Stimulated activated CD8-positive, alpha-beta memory T cell treated with anti-CD3 and anti-CD28 coated beads, Interleukin-4, amount 100 ng/mL, for 1 hour (primary cell): ENCODE data around the gene SSX4.
"Not testable (repeated sequence)": the region's sequence is repeated elsewhere in the genome, so short reads cannot be mapped to it uniquely, and the experiment has no call there.

ENCODE experiments used
- DNase-seq, 2 donors: peaks; one replicate each; pipeline ENCODE4 v3.0.0-alpha.2; 2020; ENCODE audit warnings: low read depth in 2 of 2, low spot score in 1 of 2

SSX4 gene, protein sequence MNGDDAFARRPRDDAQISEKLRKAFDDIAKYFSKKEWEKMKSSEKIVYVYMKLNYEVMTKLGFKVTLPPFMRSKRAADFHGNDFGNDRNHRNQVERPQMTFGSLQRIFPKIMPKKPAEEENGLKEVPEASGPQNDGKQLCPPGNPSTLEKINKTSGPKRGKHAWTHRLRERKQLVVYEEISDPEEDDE

DNA sequence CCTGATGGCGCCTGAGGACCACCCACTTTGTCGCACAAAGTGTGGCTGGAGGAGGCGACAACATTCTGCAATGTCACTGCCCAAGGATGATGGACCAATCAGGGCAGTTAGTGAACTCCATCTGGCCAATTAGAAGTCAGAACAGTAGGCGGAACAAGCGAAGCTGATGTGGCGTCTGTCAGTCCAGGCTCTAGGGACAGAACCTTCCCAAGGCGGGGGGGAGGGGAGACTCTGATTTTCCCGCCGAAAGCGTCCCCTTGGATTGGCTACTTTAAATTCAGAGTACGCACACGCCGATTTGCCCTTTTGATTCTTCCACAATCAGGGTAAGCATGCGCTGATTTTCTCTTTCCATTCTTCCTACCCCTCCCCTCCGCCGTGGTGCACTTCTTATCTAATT, at the start of gene SSX4:
Gene SSX4 (plus strand): TSS at position 301 of the 400 bp plus-strand sequence. CDS start 515 bp downstream, outside the sequence.
- DNase-seq: not testable (repeated sequence)

- not testable (repeated sequence) for DNase-seq
Observed at GRCh38 chrX:48346059-48346458, 37.3 kb upstream of the SSX4 start.

DNA sequence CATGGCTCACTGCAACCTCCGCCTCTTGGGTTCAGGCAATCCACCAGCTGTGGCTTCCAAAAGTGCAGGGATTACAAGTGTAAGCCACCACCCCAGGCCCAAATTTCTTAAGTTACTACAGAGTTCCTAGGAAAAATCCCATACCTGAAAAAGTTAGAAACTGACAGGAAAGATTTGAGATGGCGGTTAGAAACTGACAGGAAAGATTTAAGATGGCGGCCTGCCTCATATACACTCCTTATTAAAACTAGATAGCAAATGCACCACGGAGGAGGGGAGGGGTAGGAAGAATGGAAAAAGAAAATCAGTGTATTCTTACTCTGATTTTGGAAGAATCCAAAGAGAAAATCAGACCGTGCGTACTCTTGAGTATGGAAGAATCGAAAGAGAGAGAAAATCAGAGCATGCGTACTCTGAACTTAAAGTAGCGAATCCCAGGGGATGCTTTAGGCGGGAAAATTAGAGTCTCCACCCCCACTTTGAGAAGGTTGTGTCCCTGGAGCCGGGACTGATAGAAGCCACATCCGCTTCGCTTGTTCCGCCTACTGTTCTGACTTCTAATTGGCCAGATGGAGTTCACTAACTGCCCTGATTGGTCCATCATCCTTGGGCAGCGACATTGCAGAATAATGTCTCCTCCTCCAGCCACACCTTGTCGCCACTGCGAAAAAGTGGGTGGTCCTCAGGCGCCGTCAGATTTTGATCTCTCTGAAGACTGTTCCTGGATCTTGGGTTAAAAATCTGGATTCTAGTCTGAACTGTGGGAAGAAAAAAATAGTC, 26.8 kb upstream of the SSX4 start, which contains the start of gene SSX3:
Gene SSX3 (minus strand): TSS at position 389 of the 780 bp plus-strand sequence. CDS start 1,454 bp downstream, outside the sequence.
- DNase-seq: not testable (repeated sequence)

GRCh38 chrX:48357681-48358080, 25.7 kb upstream of the SSX4 start:
- DNase-seq: no peak

DNA sequence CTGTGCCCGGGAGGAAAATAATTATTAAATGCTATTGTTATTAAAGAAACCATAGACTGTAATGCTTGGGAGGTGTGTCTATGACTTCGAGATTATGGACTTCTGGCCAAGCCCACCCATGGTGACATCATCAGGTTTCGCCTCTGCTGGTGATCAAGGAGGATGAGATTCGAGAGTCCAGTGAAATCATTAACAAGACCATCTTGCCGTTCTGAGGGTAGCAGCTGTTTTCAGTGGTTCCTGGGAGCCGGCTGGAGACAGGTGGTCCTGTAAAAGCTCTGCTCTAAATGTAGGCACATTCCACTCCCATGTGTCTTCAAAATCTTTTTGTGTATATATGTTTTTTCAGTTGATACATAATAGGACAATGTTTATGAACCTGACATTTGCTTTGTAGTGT, 24.1 kb upstream of the SSX4 start:
- DNase-seq: not testable (repeated sequence)

GRCh38 chrX:48367717-48368408, 15.5 kb upstream of the SSX4 start:
- DNase-seq: not testable (repeated sequence)

- DNase-seq: not testable (repeated sequence)
Observed at GRCh38 chrX:48370408-48370807, 12.9 kb upstream of the SSX4 start.

DNA sequence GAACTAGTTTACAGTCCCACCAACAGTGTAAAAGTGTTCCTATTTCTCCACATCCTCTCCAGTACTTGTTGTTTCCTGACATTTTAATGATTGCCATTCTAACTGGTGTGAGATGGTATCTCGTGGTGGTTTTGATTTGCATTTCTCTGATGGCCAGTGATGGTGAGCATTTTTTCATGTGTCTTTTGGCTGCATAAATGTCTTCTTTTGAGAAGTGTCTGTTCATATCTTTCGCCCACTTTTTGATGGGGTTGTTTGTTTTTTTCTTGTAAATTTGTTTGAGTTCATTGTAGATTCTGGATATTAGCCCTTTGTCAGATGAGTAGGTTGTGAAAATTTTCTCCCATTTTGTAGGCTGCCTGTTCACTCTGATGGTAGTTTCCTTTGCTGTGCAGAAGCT, 13.6 kb downstream of the SSX4 start:
- not testable (repeated sequence) for DNase-seq

DNA sequence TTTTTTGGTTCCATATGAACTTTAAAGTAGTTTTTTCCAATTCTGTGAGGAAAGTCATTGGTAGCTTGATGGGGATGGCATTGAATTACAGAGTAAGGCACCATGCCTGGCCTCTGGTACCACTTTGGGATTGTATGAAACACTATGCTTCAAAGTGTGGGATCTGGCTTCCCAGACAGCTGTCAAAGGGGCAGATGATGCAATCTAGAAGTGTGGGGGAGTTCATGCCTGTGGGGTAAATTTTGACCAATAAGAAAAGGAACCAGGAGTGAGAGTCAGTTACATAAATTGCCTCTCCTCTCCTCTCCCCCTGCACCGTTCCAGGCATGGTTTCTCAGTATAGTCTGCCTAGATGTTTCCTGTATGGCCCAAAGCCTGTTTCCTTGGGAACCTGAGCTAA, 14.5 kb downstream of the SSX4 start:
- DNase-seq: not testable (repeated sequence)

- not testable (repeated sequence) for DNase-seq
Observed at GRCh38 chrX:48411860-48412259, 28.5 kb downstream of the SSX4 start, which contains the start of gene SSX4B. SSX4B (minus strand) TSS chrX:48411960; CDS start chrX:48411372, 588 bp downstream.

- DNase-seq: not testable (repeated sequence)
Observed at GRCh38 chrX:48427027-48427716, 43.8 kb downstream of the SSX4 start.

DNA sequence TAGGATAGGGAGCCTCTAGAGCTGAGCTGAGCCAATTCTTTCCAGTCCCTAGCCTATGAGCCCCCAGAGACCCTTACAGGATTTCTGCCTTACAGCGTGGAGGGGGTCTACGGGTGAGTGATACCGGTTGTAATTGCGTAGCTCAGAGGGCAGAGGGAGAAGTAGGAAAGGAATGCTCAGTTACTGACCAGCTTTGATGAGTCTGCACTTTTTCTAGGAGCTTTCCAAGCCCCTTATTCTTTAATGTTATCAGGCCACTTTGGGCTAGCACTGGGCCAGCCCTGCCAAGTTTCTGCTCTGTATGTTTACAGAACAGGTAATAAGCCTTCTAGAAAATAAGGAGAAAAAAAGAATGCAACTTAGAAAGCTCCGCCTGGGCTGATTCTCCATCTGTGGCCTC, 46.3 kb downstream of the SSX4 start:
- not testable (repeated sequence) for DNase-seq

DNA sequence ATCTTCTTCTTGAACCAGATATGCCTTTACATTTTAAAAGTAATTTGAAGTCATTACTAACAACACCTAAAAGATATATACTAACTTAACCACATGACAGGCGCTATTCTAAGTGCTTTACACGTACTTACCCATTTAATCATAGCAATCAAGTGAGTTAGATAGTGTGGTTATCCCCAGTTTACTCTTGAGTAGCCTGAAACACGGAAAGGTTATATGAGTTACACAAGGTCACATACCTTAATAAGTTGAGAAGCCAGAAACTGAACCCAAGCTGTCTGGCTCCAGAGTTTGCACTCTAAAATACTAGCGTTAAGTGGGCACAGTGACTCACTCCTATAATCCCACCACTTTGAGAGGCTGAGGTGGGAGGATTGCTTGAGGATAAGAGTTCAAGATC, 46.8 kb downstream of the SSX4 start:
- not testable (repeated sequence) for DNase-seq

GRCh38 chrX:48433713-48434112, 50.4 kb downstream of the SSX4 start:
- DNase-seq: not testable (repeated sequence)
